ENCODE results near the gene CPTP. TPM values are rescaled to one million over a fixed set of nuclear protein-coding genes. Genes with fewer than 3 reads are reported as not detected.

The CPTP gene
- total RNA-seq, 2 experiments from 2014 or later, result 8.4 to 11.0 TPM

- no peak overlapping the region for H3K27ac Mint-ChIP-seq
- no peaks in the 10 kb centered on the region for H3K27me3 Mint-ChIP-seq
- intact Hi-C loops (cut with micrococcal nuclease), result no loop called here
- peaks cover 16% of the 10 kb centered on the region for H3K36me3 Mint-ChIP-seq (ENCODE audit: low read depth)
- TF ChIP-seq, protein P1, sequence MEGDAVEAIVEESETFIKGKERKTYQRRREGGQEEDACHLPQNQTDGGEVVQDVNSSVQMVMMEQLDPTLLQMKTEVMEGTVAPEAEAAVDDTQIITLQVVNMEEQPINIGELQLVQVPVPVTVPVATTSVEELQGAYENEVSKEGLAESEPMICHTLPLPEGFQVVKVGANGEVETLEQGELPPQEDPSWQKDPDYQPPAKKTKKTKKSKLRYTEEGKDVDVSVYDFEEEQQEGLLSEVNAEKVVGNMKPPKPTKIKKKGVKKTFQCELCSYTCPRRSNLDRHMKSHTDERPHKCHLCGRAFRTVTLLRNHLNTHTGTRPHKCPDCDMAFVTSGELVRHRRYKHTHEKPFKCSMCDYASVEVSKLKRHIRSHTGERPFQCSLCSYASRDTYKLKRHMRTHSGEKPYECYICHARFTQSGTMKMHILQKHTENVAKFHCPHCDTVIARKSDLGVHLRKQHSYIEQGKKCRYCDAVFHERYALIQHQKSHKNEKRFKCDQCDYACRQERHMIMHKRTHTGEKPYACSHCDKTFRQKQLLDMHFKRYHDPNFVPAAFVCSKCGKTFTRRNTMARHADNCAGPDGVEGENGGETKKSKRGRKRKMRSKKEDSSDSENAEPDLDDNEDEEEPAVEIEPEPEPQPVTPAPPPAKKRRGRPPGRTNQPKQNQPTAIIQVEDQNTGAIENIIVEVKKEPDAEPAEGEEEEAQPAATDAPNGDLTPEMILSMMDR (IDR thresholded peaks at IDR 0.05), result no peak
- ATAC-seq, result no peak
- H3K4me1 Mint-ChIP-seq (ENCODE audit: low read depth), result peaks cover 6% of the 10 kb centered on the region
- CTCF ChIA-PET, result no interaction called here
- POLR2A ChIA-PET, result no interaction called here
- DNase-seq, result no peak
- no peaks in the 10 kb centered on the region for H3K9me3 Mint-ChIP-seq
- H3K4me3 Mint-ChIP-seq, result no peak overlapping the region
These were observed 15.6 kb downstream of the CPTP start for GRCh38 chr1:1340185-1340584.

DNA sequence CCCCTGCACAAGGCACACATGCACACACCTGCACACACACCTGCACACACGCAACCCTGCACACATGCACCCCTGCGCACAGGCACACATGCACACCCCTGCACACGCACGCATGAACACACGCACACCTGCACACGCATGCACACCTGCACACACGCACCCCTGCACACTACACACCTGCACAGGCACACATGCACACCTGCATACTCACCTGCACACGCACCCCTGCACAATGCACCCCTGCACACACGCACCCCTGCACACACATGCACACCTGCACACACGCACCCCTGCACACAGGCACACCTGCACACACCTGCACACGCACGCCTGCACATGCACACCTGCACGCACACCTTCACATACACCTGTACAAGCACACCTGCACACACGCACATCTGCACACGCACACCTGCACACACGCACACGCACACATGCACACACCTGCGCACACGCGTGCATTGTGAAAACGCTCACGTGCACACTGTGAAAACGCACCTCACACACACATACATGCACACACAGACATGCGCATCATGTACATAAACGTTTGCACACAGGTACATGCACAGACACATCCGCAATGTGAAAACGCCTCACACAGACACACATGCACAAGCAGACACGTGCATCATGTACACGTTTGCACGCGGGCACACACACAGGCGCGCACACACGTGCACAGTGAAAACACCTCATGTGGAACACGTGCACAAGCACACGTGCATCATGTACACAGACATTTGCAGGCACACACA lies 16.4 kb downstream of the CPTP start:
- Mint-ChIP-seq H3K4me3 (no peak overlapping the region), H3K9me3 (no peaks in the 10 kb centered on the region), H3K27ac (no peak overlapping the region), H3K36me3 (ENCODE audit: low read depth) (peaks cover 16% of the 10 kb centered on the region), H3K27me3 (no peaks in the 10 kb centered on the region), H3K4me1 (ENCODE audit: low read depth) (peaks cover 7% of the 10 kb centered on the region)
- ChIA-PET CTCF (interaction anchor here (1.2 kb wide), 1 partner anchor 31 kb away, joined by 3 read pairs; no protein-coding TSS in a partner anchor), POLR2A (interaction anchor here (0.8 kb wide), 1 partner anchor 29 kb away, joined by 3 read pairs; no protein-coding TSS in a partner anchor)
- intact Hi-C loops (cut with micrococcal nuclease), result no loop called here
- TF ChIP-seq, protein P1 (IDR thresholded peaks at IDR 0.05), result no peak
- DNase-seq, result no peak
- ATAC-seq, result no peak

GRCh38 chr1:1341549-1342021 lies 17.0 kb downstream of the CPTP start:
- ChIA-PET CTCF (interaction anchor here (1.2 kb wide), 1 partner anchor 31 kb away, joined by 3 read pairs; no protein-coding TSS in a partner anchor), POLR2A (interaction anchor here (0.8 kb wide), 1 partner anchor 29 kb away, joined by 3 read pairs; no protein-coding TSS in a partner anchor)
- TF ChIP-seq, protein P1 (IDR thresholded peaks at IDR 0.05), result no peak
- ATAC-seq, result no peak
- H3K9me3 Mint-ChIP-seq, result no peaks in the 10 kb centered on the region
- H3K36me3 Mint-ChIP-seq (ENCODE audit: low read depth), result peaks cover 16% of the 10 kb centered on the region
- DNase-seq, result no peak
- intact Hi-C loops (cut with micrococcal nuclease), result no loop called here
- H3K4me3 Mint-ChIP-seq, result no peak overlapping the region
- H3K27ac Mint-ChIP-seq, result no peak overlapping the region
- H3K4me1 Mint-ChIP-seq (ENCODE audit: low read depth), result peaks cover 10% of the 10 kb centered on the region
- no peaks in the 10 kb centered on the region for H3K27me3 Mint-ChIP-seq

DNA sequence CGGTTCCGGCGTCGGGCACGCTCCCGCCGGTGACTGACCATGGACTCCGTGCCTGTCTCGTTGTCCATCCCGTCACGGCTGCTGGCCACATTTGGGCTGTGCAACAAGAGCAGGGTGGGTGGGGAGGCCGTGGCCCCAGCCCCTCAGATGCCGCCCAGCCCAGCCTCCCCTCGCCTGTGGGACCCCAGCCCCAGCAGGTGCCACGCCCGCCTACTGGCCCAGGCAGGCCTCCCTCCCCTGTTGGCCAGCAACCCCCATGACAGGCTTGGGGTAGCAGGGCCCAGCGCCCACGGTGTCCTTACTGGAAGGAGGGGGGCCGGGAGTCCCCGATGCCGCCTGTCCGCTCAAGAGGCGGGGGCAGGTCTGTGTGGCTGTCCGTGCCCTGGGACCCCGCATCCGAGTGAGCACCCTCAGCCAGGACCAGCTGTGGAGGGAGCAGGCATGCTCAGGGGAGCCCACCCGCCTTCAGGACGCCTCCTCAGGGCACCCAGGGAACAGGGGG lies 17.5 kb downstream of the CPTP start:
- Mint-ChIP-seq H3K9me3 (no peaks in the 10 kb centered on the region), H3K27me3 (no peaks in the 10 kb centered on the region), H3K4me1 (ENCODE audit: low read depth) (peaks cover 16% of the 10 kb centered on the region), H3K36me3 (ENCODE audit: low read depth) (peaks cover 16% of the 10 kb centered on the region), H3K4me3 (no peak overlapping the region), H3K27ac (no peak overlapping the region)
- CTCF ChIA-PET, result interaction anchor here (1.2 kb wide), 1 partner anchor 30 kb away, joined by 3 read pairs; no protein-coding TSS in a partner anchor
- POLR2A ChIA-PET, result no interaction called here
- no peak for ATAC-seq
- intact Hi-C loops (cut with micrococcal nuclease), result no loop called here
- TF ChIP-seq, protein P1 (IDR thresholded peaks at IDR 0.05), result no peak
- no peak for DNase-seq

DNA sequence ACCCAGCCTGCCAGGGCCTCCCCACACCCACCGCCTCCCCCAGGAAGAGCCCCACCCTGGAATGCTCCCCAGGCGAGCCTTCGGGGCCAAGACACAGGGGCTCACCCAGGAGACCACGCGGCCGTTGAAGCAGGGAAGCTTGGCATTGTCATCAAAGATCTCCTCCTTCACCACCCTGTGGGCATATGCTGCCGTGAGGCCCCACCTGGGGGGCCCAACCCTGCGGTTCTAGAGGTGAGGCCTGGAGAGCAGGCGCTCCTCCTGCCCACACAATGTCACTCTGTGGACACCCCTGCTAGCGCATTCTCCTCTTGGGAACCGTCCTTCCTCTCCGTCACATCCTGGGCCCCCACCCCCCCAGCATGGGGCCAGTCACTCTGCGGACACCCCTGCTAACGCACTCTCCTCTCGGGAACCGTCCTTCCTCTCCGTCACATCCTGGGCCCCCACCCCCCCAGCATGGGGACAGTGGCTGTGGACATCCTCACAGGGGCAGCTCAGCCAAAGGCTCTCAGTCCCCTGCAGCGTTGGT lies 18.0 kb downstream of the CPTP start:
- POLR2A ChIA-PET, result no interaction called here

More for the DNA sequence above, 18.0 kb downstream of the CPTP start:
- CTCF ChIA-PET, result interaction anchor here (1.2 to 3.6 kb wide), 2 partner anchors 29 kb away, joined by 3 to 10 read pairs; no protein-coding TSS in a partner anchor
- ATAC-seq (no peak), DNase-seq (no peak)
- Mint-ChIP-seq H3K4me3 (no peak overlapping the region), H3K4me1 (ENCODE audit: low read depth) (peaks cover 21% of the 10 kb centered on the region), H3K27me3 (no peaks in the 10 kb centered on the region), H3K36me3 (ENCODE audit: low read depth) (peaks cover 14% of the 10 kb centered on the region), H3K27ac (no peak overlapping the region), H3K9me3 (no peaks in the 10 kb centered on the region)
- TF ChIP-seq, protein P1 (IDR thresholded peaks at IDR 0.05), result no peak
- intact Hi-C loops (cut with micrococcal nuclease), result no loop called here

Measured in activated CD8-positive, alpha-beta T cell treated with anti-CD3 and anti-CD28 coated beads for 36 hours (primary cell).